CD4-positive, alpha-beta T cell treated with Interleukin-15 for 1 hour (primary cell): Measurements from ENCODE around the gene STX1B.
A peak's percentile ranks its signal among the peaks of the same experiment; 100 is the strongest.
"Not testable (repeated sequence)": the region's sequence is repeated elsewhere in the genome, so short reads cannot be mapped to it uniquely, and the experiment has no call there.

Experiments used
- DNase-seq: peaks from one replicate; pipeline ENCODE4 v3.0.0-alpha.2; 2020

Gene STX1B

GRCh38 chr16:31011815-31012214, 1.4 kb upstream of the STX1B start:
- DNase-seq, result not testable (repeated sequence)

- DNase-seq, result no peak
These were observed 399 bp downstream of the STX1B start for GRCh38 chr16:31009894-31010584.

GRCh38 chr16:31009120-31009519, 1.3 kb downstream of the STX1B start:
- no peak for DNase-seq

GRCh38 chr16:31008551-31008950, 1.9 kb downstream of the STX1B start:
- DNase-seq, result no peak

- no peak for DNase-seq
These were observed 2.3 kb downstream of the STX1B start for GRCh38 chr16:31008149-31008548.

- no peak for DNase-seq
These were observed 2.8 kb downstream of the STX1B start for GRCh38 chr16:31007684-31008083.

- DNase-seq, result no peak
These were observed 3.8 kb downstream of the STX1B start for GRCh38 chr16:31006589-31006988.

GRCh38 chr16:31006086-31006385, 4.4 kb downstream of the STX1B start:
- no peak for DNase-seq

GRCh38 chr16:31005350-31006085, 4.9 kb downstream of the STX1B start:
- DNase-seq, result no peak

GRCh38 chr16:31004658-31005057, 5.8 kb downstream of the STX1B start:
- DNase-seq, result no peak

GRCh38 chr16:31003744-31004143, 6.7 kb downstream of the STX1B start:
- DNase-seq, result no peak

- DNase-seq, result no peak
These were observed 7.5 kb downstream of the STX1B start for GRCh38 chr16:31002862-31003341.

GRCh38 chr16:31002250-31002700, 8.2 kb downstream of the STX1B start:
- no peak for DNase-seq

GRCh38 chr16:31001507-31002249, 8.8 kb downstream of the STX1B start:
- no peak for DNase-seq

- DNase-seq, result no peak
These were observed 9.6 kb downstream of the STX1B start for GRCh38 chr16:31000671-31001382.

- DNase-seq, result no peak
These were observed 11.3 kb downstream of the STX1B start for GRCh38 chr16:30998852-30999761.

GRCh38 chr16:30997725-30998711, 12.4 kb downstream of the STX1B start:
- DNase-seq, result no peak

GRCh38 chr16:30996985-30997724, 13.3 kb downstream of the STX1B start:
- peak; percentile 82 for DNase-seq

GRCh38 chr16:30996324-30996984, 14.0 kb downstream of the STX1B start:
- DNase-seq, result no peak
